Measurements from ENCODE around the gene CEP112. TPM values are rescaled to one million over a fixed set of nuclear protein-coding genes. Genes with fewer than 3 reads are reported as not detected.
A peak's percentile ranks its signal among the peaks of the same experiment; 100 is the strongest.

Gene CEP112
- total and polyA plus RNA-seq, 2 of the 13 experiments (the other 11 are each of a cell fraction or from before 2014, with no cell fraction given): 1.2 to 3.4 TPM

GRCh38 chr17:65785109-65785508 lies 406.8 kb downstream of the CEP112 start (continued):
- no peak for TF ChIP-seq ZBTB46 (CRISPR knock-in tag; IDR thresholded peaks at IDR 0.05; ENCODE audit: borderline replicate concordance)
- TF ChIP-seq SIN3B (IDR thresholded peaks at IDR 0.05; ENCODE audit: low read length): no peak
- no peak for TF ChIP-seq SMYD3 (CRISPR knock-in tag; IDR thresholded peaks at IDR 0.05)
- TF ChIP-seq ZNF564 (CRISPR knock-in tag; IDR thresholded peaks at IDR 0.05): no peak
- peak; percentile 46; the same call in 1 of the 2 replicates for TF ChIP-seq CHD4 (IDR thresholded peaks at IDR 0.05; ENCODE audit: borderline replicate concordance, low read length)
- no peak for TF ChIP-seq ZNF260 (CRISPR knock-in tag; IDR thresholded peaks at IDR 0.05; ENCODE audit: borderline replicate concordance, low read depth)
- no peak for TF ChIP-seq SNAPC4 (CRISPR knock-in tag; IDR thresholded peaks at IDR 0.05)
- TF ChIP-seq HDAC1 (CRISPR knock-in tag; IDR thresholded peaks at IDR 0.05): peak; percentile 36
- no peak for TF ChIP-seq HNF4A (CRISPR knock-in tag; IDR thresholded peaks at IDR 0.05)
- no peak for TF ChIP-seq TEAD2 (CRISPR knock-in tag; IDR thresholded peaks at IDR 0.05)
- TF ChIP-seq RNF2 (conservative IDR thresholded peaks at IDR 0.05; ENCODE audit: low read depth): no peak
- no peak for TF ChIP-seq TP53 (CRISPR knock-in tag; conservative IDR thresholded peaks at IDR 0.05)
- TF ChIP-seq CSRNP2 (CRISPR knock-in tag; conservative IDR thresholded peaks at IDR 0.05; ENCODE audit: low read depth): no peak
- no peak for TF ChIP-seq SALL1 (CRISPR knock-in tag; IDR thresholded peaks at IDR 0.05)
- TF ChIP-seq ZNF446 (CRISPR knock-in tag; IDR thresholded peaks at IDR 0.05): no peak
- 0 out of 2 replicates have a peak, but pooled peaks have one; percentile 46 for TF ChIP-seq ZFP82 (CRISPR knock-in tag; IDR thresholded peaks at IDR 0.05; ENCODE audit: borderline replicate concordance)
- TF ChIP-seq XRCC5 (optimal IDR thresholded peaks at IDR 0.05; ENCODE audit: low read length): no peak
- no peak for TF ChIP-seq POLR2A (IDR thresholded peaks at IDR 0.05; ENCODE audit: insufficient read depth in 1 of 2, low read depth in 2 of 2, low read length in 2 of 2)
- TF ChIP-seq TAF15 (IDR thresholded peaks at IDR 0.05; ENCODE audit: low read depth, low read length, poor library complexity, severe bottlenecking): no peak
- no peak for TF ChIP-seq PBX2 (CRISPR knock-in tag; IDR thresholded peaks at IDR 0.05)
- TF ChIP-seq CCDC6 (CRISPR knock-in tag; IDR thresholded peaks at IDR 0.05): no peak
- no peak for TF ChIP-seq ZNF205 (CRISPR knock-in tag; IDR thresholded peaks at IDR 0.05)
- TF ChIP-seq THYN1 (CRISPR knock-in tag; IDR thresholded peaks at IDR 0.05; ENCODE audit: borderline replicate concordance, low read depth): no peak
- TF ChIP-seq ZNF251 (CRISPR knock-in tag; IDR thresholded peaks at IDR 0.05): no peak

Data from HepG2 (cell line).